Neuronal stem cell (in vitro differentiated cells): ENCODE measurements around the gene ZNF665.
"Not testable (repeated sequence)": the region's sequence is repeated elsewhere in the genome, so short reads cannot be mapped to it uniquely, and the experiment has no call there.

ENCODE experiments used
- DNase-seq: peaks from one replicate; pipeline ENCODE4 v3.0.0-alpha.2; 2013; ENCODE audit warnings: low spot score
- H2AFZ ChIP-seq: one replicate; pipeline ENCODE4 v1.6.1; 2013; ENCODE audit warnings: mild to moderate bottlenecking, low read length, inconsistent platforms
- H2AK5ac ChIP-seq: 2 replicates; pipeline ENCODE4 v1.6.1; 2013; ENCODE audit warnings: low read depth, mild to moderate bottlenecking, inconsistent platforms, low read length, moderate library complexity, mixed read lengths
- H2BK120ac ChIP-seq: 2 replicates; pipeline ENCODE4 v1.6.1; 2013; ENCODE audit warnings: low read depth, mild to moderate bottlenecking, inconsistent platforms, low read length, moderate library complexity, mixed read lengths
- H2BK12ac ChIP-seq: one replicate; pipeline ENCODE4 v1.6.1; 2013; ENCODE audit warnings: low read length, inconsistent platforms
- H2BK15ac ChIP-seq: 2 replicates; pipeline ENCODE4 v1.6.1; 2013; ENCODE audit warnings: mild to moderate bottlenecking, low read length, inconsistent platforms, mixed read lengths
- H2BK5ac ChIP-seq: one replicate; pipeline ENCODE4 v1.6.1; 2013; ENCODE audit warnings: inconsistent platforms, mild to moderate bottlenecking, low read length, moderate library complexity
- H3K14ac ChIP-seq: one replicate; pipeline ENCODE4 v1.6.1; 2013; ENCODE audit warnings: low read length, inconsistent platforms
- H3K18ac ChIP-seq: 2 replicates; pipeline ENCODE4 v1.6.1; 2013; ENCODE audit warnings: low read length, inconsistent platforms
- H3K23ac ChIP-seq: 2 replicates; pipeline ENCODE4 v1.6.1; 2013; ENCODE audit warnings: low read depth, mild to moderate bottlenecking, mixed read lengths, low read length, inconsistent platforms; ENCODE audit not compliant: poor library complexity
- H3K27ac ChIP-seq: replicated peaks from 3 replicates; pipeline ENCODE4 v1.5.1; 2013; ENCODE audit warnings: low read length, inconsistent platforms
- H3K27me3 ChIP-seq, 3 experiments: 2 replicates each; pipeline ENCODE4 v1.6.1; 2013; ENCODE audit warnings: low read length in 3 of 3, mild to moderate bottlenecking in 2 of 3, inconsistent platforms in 1 of 3, low read depth in 1 of 3, mixed read lengths in 1 of 3, moderate library complexity in 1 of 3; ENCODE audit not compliant: control insufficient read depth in 3 of 3, insufficient read depth in 3 of 3
- H3K36me3 ChIP-seq, 2 donors: replicated peaks in 1 of 2; 2 replicates each; pipeline ENCODE4 v1.6.1; 2013; ENCODE audit warnings: low read length in 2 of 2; ENCODE audit not compliant: control insufficient read depth in 2 of 2, insufficient read depth in 2 of 2
- H3K4ac ChIP-seq: 2 replicates; pipeline ENCODE4 v1.6.1; 2013; ENCODE audit warnings: inconsistent platforms, mild to moderate bottlenecking, low read length, moderate library complexity
- H3K4me1 ChIP-seq, 2 donors: 1 replicate in 1 of 2; 2 replicates in 1 of 2; pipeline ENCODE4 v1.6.1; 2013; ENCODE audit warnings: low read length in 2 of 2, low read depth in 1 of 2; ENCODE audit not compliant: control insufficient read depth in 2 of 2, insufficient read depth in 1 of 2
- H3K4me2 ChIP-seq: one replicate; pipeline ENCODE4 v1.6.1; 2013; ENCODE audit warnings: mild to moderate bottlenecking, low read length, inconsistent platforms; ENCODE audit not compliant: insufficient read depth, poor library complexity, severe bottlenecking
- H3K4me3 ChIP-seq, 2 donors: 2 replicates each; pipeline ENCODE4 v1.5.1; 2013; ENCODE audit warnings: low read length in 2 of 2, mild to moderate bottlenecking in 2 of 2, inconsistent platforms in 1 of 2, moderate library complexity in 1 of 2
- H3K79me1 ChIP-seq: one replicate; pipeline ENCODE4 v1.6.1; 2013; ENCODE audit warnings: low read depth, mild to moderate bottlenecking, inconsistent platforms, low read length, moderate library complexity
- H3K9ac ChIP-seq: one replicate; pipeline ENCODE4 v1.6.1; 2013; ENCODE audit warnings: mild to moderate bottlenecking, low read depth, low read length, inconsistent platforms; ENCODE audit not compliant: poor library complexity
- H3K9me3 ChIP-seq, 2 donors: replicated peaks in 1 of 2; 2 replicates each; pipeline versions ENCODE3 to v1.6.1; 2013; ENCODE audit warnings: low read length in 2 of 2, mild to moderate bottlenecking in 2 of 2, inconsistent platforms in 1 of 2, low read depth in 1 of 2, mixed read lengths in 1 of 2, moderate library complexity in 1 of 2; ENCODE audit not compliant: control insufficient read depth in 2 of 2, insufficient read depth in 1 of 2
- H4K8ac ChIP-seq: one replicate; pipeline ENCODE4 v1.6.1; 2013; ENCODE audit warnings: low read depth, mild to moderate bottlenecking, inconsistent platforms, low read length, moderate library complexity
- H4K91ac ChIP-seq: one replicate; pipeline ENCODE4 v1.6.1; 2013; ENCODE audit warnings: low read length, low read depth, mild to moderate bottlenecking, inconsistent platforms; ENCODE audit not compliant: poor library complexity
- WGBS, 2 donors: extraction: QIAGEN DNeasy Blood & Tissue Kit; methylation state at CpG; one replicate each; pipeline ENCODE4 v1.1.7; 2013; ENCODE audit warnings: missing lambda C conversion rate in 2 of 2, mixed read lengths in 1 of 2; ENCODE audit not compliant: insufficient read length in 2 of 2, insufficient replicate concordance in 1 of 2; ENCODE audit errors: extremely low coverage in 2 of 2; 5-methylcytosine and 5-hydroxymethylcytosine counted together

ZNF665 gene

GRCh38 chr19:53130506-53130905, 62.7 kb downstream of the ZNF665 start:
- no peak for DNase-seq
- Histone ChIP-seq H3K14ac (no peak overlapping the region), H2BK120ac (no peak overlapping the region), H3K36me3 (peaks cover 2 to 8% of the 10 kb centered on the region in 2 donors), H3K27me3 (no peaks in the 10 kb centered on the region), H3K79me1 (no peaks in the 10 kb centered on the region), H2AFZ (no peak overlapping the region), H3K9ac (no peak overlapping the region), H2BK12ac (no peak overlapping the region), H3K4me2 (peak overlapping the region; percentile 25), H2BK5ac (no peak overlapping the region), H4K8ac (no peak overlapping the region), H2AK5ac (no peak overlapping the region), H3K23ac (no peak overlapping the region), H3K4ac (no peak overlapping the region), H3K27ac (no peak overlapping the region), H3K18ac (no peak overlapping the region), H3K4me1 (peaks cover 0 to 7% of the 10 kb centered on the region in 2 donors), H4K91ac (no peak overlapping the region), H3K4me3 (no peak overlapping the region), H2BK15ac (no peak overlapping the region), H3K9me3 (peaks cover 2 to 14% of the 10 kb centered on the region in 2 donors)
- WGBS, 2 donors, result no CpG with 5 or more reads among the region's 7 CpGs

DNA sequence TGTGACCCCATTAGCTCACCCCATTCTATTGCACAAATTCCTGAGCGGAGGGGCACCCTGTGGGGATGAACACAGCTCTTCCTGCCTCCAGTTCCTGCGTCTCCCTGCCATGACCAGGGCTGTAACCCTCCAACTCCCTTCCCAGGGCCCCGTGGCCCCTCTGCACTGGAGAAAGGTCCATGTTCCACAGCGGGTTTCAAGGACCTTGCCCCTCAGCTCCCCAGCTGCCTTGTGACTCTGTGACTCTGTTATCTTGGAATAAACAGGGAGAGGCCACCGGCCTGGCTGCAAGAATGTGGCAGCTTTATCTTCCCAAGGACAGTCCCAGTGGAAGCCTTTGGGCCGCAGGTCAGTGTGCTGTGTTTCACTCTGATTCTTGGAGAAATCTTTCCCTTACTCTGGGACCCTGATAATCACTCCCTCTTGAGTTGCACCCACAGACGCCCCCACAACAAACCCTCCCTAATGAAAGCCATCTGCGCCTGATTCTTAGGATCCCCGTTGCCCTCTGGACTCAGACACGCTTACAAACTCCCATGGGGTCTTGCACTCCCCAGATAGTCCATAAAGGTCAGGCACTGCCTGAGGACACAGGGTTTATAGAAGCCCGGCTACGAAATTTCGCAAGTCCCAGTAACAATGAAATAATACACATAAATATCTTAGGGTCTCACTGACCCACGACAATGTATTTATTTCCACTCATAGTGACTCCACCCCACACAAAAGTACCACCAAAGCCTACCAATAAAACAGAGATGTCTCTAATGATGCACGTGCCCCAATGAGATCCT, 66.2 kb downstream of the ZNF665 start:
- H2BK120ac ChIP-seq, H2BK5ac ChIP-seq, H3K4ac ChIP-seq, H3K18ac ChIP-seq, H3K4me3 ChIP-seq, H2BK12ac ChIP-seq, H3K79me1 ChIP-seq, H3K14ac ChIP-seq, H3K27me3 ChIP-seq, H4K8ac ChIP-seq, H2AFZ ChIP-seq, H2AK5ac ChIP-seq, H3K4me1 ChIP-seq, H3K9ac ChIP-seq, H2BK15ac ChIP-seq, H3K23ac ChIP-seq, H4K91ac ChIP-seq, DNase-seq, H3K27ac ChIP-seq, H3K4me2 ChIP-seq: not testable (repeated sequence)
- Histone ChIP-seq H3K9me3 (peaks cover 2 to 15% of the 10 kb centered on the region in 2 donors), H3K36me3 (peaks cover 2 to 23% of the 10 kb centered on the region in 2 donors)
- no CpG with 5 or more reads among the region's 15 CpGs for WGBS, 2 donors

- no peak overlapping the region for H3K9ac ChIP-seq
- H2BK5ac ChIP-seq, result no peak overlapping the region
These were observed 69.8 kb downstream of the ZNF665 start for GRCh38 chr19:53123400-53123799.

More at GRCh38 chr19:53123400-53123799, 69.8 kb downstream of the ZNF665 start:
- H3K36me3 ChIP-seq, result peaks cover 2 to 25% of the 10 kb centered on the region in 2 donors
- H3K18ac ChIP-seq, result no peak overlapping the region
- no peaks in the 10 kb centered on the region for H3K79me1 ChIP-seq
- no peak overlapping the region for H2AK5ac ChIP-seq
- DNase-seq, result no peak
- H2BK120ac ChIP-seq, result no peak overlapping the region
- H3K4me2 ChIP-seq, result no peak overlapping the region
- H3K27ac ChIP-seq, result no peak overlapping the region
- no peak overlapping the region for H2AFZ ChIP-seq
- H2BK15ac ChIP-seq, result no peak overlapping the region
- no peaks in the 10 kb centered on the region for H3K4me1 ChIP-seq
- no peak overlapping the region for H3K14ac ChIP-seq
- no peak overlapping the region for H4K91ac ChIP-seq
- H4K8ac ChIP-seq, result no peak overlapping the region
- no peak overlapping the region for H3K23ac ChIP-seq
- no peak overlapping the region for H3K4ac ChIP-seq
- H3K4me3 ChIP-seq, result no peak overlapping the region
- no CpG with 5 or more reads among the region's 7 CpGs for WGBS, 2 donors
- no peak overlapping the region for H2BK12ac ChIP-seq
- peaks cover 2 to 8% of the 10 kb centered on the region in 2 donors for H3K9me3 ChIP-seq
- no peaks in the 10 kb centered on the region for H3K27me3 ChIP-seq
